HUDEP-2 (cell line): ENCODE results near the gene SUN2.

Experiments
- DNase-seq, 76 experiments: peaks; one replicate each; lab custom pipeline; 2025; ENCODE audit not compliant: unreplicated experiment in 76 of 76; lab: John Stamatoyannopoulos, UW

The SUN2 gene

DNA sequence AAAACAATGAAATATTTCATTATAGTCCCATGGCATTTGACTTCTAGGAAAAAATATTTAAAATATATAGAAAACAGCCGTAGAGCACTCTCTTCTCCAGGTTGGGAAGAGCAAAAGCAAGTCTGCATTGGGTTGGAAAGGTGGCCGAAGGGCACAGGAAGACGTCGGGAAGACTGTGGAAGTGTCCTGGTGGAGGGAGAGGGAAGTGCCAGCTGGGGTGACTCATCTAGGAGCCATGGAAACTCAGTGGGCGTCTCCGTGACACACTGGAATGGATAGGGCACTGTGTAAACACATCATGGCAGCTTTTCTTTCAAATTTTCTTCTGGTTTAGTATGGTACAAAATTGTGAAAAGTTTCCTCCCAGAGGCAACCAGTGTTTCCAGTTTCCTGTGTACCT lies 37.4 kb downstream of the SUN2 start:
- peak in 1 of 76 experiments; percentile 7 for DNase-seq

DNA sequence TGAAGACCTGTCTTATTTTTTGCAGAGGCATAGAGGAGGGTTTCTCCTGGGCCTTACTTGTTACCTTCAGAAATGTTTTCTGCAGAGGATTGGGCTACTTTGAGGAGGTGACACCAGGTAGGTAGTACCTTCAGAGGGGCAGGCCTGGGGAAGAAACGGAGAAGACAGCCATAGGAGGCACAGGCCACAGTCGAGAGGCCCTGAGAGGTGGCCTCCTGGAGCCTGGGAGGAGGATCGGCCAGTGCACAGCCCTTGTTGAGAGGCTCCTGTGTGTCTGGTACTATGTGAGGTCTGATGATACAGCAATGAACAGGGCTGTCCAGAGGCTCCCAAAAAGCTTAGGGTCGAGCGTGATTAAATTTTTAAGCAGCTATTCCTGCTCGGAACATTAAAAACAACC lies 38.6 kb downstream of the SUN2 start:
- no peak for DNase-seq

DNA sequence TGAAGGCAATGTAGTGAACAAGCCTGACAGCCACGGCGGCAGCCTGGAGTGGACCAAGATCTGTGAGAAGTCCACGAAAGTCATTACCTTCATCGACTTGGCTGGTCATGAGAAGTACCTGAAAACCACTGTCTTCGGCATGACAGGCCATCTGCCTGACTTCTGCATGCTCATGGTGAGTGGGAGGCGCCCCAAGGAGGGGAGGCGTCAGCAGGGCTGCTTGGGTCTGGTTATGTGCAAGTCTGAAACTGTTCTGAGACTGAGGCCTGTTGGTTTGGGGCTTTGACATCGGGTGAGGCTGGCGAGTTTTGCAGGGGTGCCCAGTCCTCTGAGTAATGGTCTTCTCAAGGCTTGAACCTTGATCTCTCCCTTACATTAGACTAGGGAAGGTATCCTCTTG lies 39.0 kb downstream of the SUN2 start:
- peak in 10 of 76 experiments; percentile 6 to 44 (median 24) for DNase-seq

DNA sequence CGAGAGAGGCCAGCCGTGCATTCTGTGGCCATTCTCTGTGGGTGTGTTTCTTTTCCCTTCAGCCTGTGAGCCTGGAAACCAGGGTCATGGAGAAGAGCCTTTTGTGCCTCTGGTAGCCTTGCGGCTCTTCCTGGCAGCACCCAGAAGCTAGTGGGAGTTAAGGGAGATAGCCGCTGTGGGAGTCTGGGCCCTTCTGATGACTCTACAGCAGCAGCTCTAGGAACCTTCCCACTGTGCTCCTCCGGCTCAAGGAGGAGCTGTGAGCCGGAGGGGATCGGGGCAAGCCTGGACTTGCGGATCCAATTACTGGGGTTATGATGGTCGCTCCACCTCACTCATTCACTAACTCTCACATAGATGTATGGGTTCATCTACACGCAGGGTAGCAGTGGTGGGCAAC lies 39.5 kb downstream of the SUN2 start:
- DNase-seq, result no peak

DNA sequence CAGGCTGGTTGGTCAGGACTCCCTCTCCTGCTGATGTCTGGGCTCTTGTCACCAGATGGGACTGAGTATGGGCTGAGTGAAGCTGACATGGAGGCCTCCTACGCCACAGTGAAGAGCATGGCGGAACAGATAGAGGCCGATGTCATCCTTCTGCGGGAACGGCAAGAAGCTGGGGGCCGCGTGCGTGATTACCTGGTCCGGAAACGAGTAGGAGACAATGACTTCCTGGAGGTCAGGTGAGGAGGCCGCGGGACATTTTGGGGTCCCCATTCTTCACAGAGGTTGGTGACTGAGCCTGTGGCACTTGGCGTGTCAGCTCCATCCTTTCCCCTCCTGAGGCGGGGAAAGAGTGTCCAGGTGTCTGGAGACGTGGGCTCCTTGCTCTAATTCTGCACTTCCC lies 39.9 kb downstream of the SUN2 start:
- no peak for DNase-seq

DNA sequence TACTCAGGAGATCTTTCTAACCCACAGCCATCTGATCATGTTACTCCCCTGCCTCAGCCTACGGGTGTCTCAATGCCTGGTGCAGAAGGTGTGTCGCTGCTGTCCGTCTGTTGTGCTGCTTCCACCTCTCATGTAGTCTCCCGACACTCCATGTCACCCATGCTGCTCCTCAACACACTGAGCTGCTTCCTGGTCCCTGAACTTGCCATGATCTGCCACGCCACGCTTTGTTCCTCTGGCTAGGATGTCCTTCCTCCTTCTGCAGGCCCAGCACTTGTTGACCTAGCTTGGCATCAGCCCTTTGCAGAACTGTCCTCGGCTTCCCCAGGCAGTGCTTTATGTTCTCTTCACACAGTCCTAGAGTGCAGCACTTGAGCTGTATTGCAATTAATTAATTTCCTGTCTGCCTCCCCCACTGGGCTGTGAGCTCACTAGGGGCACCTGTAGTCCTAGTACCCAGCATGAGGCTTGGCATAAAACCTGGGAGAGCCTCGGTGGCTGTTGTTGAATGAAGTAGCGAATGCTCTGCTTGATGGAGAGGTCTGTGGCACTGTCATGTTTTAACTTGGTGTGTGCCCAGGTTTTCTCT lies 40.5 kb downstream of the SUN2 start:
- DNase-seq, result peak in 7 of 76 experiments; percentile 8 to 39 (median 20)

DNA sequence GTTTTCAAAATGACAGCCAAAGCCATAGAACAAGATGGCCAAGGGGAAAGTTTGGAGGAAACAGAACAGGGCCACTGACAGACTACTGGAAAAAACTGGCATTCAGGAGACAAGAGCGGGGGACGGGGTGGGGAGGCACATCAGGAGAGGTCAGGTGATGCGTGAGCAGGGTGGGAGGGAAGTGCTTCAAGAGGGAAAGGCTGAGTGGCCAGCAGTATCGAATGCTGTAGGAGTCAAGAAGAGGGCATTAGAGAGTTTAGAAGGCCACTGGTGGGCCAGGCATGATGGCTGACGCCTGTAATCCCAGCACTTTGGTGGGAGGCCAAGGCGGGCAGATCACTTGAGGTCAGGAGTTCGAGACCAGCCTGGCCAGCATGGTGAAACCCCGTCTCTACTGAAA lies 41.9 kb downstream of the SUN2 start:
- peak in 8 of 76 experiments; percentile 12 to 52 (median 28) for DNase-seq

DNA sequence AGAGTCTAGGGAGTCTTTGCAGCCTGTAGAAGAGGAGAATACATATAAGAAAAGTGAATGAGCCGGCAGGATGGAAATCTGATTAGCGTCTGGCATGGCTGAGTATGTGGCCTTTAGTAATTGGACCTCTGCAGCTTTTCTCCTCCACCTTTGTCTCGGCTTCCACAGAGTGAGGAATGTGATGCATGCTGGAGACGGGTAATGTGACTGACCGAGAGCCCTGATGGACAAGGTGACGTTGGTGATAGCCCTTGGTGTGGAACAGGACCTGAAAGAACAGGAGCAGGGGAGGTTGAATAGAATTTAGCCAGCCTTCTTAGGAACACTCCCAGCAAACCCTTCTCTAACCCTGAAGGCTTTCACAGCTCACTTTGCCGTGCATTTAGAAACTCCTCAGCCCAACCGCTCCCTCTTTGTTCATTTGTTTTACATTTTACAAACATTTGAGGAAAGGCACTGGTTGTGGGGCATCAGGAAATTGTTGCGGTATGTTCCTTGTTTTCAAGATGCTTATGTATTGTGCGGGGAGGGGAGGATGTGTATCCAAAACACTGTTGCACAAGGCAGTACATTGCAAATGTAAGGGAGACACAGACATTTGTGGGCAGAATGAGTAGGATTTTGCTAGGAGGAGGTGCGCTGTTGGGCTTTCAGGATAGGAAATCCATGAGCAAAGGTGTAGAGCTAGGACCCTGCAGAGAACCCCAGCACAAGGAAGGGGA lies 43.2 kb downstream of the SUN2 start:
- DNase-seq, result no peak

DNA sequence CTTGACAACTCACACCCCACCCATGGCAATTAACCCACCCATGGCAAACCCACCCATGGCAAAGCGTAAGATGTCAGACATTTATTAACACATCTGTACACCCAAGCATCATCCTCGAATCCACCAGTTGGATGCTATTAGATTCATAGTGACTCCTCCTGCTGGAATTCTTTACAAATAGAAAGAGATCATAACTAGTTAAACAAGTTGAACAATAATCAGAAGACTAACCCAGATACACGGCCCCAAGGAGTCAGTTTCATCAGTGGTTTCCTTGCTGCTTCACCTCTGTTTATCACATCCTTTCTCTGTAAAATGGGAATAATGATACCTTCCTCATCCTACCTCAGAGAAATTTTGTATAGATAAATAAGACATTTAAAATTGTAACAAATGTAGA lies 44.9 kb downstream of the SUN2 start:
- no peak for DNase-seq

DNA sequence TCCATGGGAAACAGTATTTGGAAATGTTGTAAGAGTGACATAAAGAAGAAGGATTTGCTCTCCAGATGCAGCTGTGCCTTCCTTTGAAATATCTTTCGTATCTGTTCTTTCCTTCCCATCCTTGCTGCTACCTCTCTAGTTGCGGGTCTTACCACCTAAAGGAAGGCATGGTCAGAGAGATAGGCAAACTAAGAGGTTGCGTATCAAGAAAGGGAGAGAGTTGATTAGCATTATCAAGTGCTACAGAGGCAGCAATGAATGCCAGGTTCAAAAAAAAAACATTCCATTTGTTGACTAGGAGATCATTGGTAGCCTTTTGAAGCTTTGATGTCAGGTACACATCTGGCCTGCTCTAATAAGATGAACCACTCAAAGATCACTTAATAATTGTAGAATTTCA lies 45.4 kb downstream of the SUN2 start:
- DNase-seq, result peak in 40 of 76 experiments; percentile 14 to 86 (median 59)

DNA sequence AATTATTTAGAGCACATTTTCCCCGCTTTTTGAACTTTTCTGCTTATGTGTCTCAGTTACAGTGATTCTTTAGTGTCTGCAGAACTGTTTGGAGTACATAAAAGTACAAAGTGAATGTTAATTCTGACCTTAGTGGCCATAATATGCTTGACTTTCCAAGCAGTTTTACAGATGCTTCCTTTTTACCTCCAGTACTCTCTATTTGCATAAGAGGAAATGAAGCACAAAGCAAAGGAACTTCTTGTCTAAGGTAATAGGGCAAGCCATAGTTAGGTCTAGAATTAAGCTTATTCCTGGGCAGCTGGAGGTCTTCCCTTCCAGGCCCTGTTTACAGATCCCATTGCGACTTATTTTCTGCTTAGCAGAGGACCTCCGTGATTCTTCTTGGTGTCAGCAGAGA lies 46.5 kb downstream of the SUN2 start:
- no peak for DNase-seq

DNA sequence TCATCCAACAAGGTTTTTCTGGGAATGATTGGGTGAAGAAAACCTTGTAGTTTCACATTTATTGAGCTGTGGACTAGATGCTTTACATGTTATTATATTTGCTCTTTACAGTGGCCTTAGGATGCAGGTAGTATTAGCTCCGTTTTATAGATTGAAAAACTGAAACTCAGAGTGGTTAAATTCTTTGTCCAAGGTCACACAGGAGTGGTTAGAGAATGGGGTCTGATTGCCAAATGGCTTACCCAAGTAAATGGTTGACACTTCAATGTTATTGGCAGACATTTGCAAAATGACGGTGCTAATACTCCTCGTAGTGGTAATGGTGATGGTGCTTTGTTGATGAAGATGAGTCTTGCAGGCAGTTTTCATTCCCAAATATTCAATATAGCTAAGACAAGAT lies 47.8 kb downstream of the SUN2 start:
- no peak for DNase-seq

DNA sequence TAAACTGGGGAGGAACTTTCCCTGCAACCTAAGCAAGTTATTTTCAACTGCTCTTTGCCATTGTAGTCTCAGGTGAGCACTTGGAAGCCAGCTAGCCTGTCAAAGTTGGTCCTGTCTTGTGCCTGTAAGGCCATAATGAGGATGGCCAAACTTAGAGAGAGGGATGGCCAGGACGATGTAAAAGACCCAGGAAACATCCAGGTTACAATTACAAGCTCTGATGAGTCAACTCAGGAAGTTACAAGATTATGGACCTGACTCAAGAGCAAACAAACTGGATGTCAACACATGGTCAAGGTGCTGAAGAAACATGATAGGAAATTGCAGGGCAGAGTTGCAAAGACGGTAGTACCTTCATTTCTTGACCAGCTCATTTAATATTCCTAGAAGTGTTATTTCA lies 48.5 kb downstream of the SUN2 start:
- no peak for DNase-seq

DNA sequence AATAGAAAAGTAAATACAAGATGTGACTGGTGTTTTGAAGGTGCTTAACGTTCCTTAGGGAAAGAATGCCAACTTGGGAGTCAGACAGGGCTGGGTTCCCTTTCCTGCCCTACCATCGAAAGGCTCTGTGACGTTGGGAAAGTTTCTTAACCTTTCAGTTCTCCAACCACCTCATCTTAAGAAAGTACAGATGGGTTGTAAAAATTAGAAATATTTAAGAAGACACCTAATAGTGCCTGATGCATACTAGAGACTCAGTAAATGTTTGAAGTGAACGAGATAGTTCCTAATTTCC lies 49.0 kb downstream of the SUN2 start:
- no peak for DNase-seq

DNA sequence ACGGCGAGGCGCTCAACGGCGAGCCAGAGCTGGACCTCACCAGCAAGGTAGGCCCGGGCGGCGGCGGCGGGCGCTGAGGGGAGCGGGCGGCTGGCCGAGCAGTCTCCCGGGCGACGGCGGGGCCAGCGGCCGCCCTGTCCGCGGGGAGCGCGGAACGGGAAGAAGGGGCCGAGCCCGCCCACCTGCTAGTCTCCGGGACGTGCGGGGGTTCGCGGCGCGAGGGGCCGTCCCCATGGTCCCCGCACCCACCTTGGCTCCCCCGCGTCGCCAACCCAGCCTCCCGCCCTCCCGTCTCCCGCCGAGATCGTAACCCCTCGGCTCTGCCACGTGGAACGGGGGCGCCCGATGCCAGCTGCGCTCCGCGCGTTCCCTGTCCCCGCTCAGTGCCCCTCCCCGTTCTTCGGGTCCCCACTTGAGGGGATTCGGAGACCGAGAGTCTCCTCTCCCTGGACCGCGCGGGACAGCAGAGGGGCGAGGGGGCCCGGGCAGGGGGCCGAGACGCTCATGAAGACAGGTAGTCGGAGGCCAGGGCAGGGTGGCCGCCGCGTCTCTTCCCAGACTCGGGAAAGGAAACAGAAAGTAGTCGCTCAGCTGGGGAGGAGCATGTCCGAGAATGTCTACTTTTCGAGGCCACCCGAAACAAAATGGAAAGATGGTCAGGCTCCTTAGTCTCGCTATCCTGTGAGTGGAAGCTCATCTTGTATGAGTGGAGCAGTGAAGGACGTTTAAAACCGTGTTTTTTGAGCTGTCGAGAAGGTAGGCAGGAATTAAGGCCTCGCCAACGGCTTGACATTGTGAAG lies 49.5 kb downstream of the SUN2 start:
- DNase-seq, result peak in 4 of 76 experiments; percentile 18 to 41 (median 30)

DNA sequence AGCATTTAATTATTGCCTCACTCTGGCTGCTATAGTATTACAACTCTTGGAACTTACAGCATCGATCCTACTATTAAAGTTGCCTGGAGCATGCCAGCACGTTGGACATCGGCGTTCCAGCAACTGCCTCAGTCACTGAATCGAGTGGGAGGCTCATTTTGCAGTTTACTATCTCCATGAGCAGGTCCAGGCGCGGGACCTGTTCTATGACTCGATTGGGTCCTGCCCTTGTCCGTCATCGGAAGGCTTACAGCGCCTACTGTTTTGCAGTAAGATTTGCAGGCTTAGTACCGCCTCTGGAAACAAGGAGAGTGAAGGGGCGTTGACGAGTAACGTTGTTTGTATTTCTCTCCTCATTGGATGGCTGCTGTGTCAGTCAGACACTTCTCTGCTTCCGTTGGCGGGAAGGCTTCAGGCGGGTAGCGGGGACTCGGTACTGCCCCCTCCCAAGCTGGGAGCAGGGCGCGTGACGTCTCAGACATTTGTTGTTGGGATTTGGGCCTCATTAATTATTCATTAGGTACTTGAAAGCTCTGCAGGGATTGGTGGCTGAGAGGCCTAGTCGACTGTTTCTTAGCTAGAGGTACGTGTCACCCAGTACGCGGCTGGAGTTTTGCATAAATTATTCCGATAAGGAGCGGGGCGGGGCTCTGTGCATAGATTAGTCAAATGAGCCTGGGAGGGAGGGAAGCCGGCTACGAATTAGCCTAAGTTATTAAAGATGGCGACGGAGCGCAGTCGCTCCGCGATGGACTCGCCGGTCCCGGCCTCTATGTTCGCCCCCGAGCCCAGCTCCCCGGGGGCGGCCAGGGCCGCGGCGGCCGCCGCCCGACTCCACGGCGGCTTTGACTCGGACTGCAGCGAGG lies 50.3 kb downstream of the SUN2 start, which contains the start of gene GTPBP1:
Gene GTPBP1 (plus strand): TSS at position 710 of the 866 bp plus-strand sequence. CDS start 12 bp downstream, at position 722.
- peak in 75 of 76 experiments; percentile 67 to 100 (median 99) for DNase-seq

DNA sequence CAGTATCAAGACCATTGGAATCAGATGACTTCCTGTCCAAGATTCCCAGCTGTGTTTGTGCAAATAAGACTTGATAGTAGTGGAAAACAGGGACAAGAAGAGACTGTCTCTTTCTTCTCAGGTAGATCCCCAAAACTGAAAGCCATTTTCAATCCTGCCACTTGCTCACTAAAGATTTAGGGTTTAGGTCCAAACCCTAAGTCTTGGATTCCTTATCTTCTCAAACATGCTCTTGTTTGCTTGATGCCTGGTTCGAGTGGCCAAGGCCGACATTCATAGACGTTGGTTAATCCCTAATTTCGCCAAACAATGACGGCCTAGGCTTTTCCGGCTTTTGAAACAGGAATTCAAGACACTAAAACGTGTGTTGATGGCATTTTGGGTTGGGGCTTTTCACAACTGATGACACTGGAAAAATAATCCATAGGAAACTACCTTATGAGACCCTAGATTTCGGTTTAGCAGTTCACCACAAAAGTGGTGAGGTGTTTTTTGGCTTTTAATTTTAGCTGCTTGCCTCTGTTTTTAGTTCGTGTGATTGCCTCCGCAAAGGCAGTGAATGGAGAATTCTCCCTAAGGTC lies 51.1 kb downstream of the SUN2 start:
- peak in 3 of 76 experiments; percentile 14 to 42 (median 25) for DNase-seq

DNA sequence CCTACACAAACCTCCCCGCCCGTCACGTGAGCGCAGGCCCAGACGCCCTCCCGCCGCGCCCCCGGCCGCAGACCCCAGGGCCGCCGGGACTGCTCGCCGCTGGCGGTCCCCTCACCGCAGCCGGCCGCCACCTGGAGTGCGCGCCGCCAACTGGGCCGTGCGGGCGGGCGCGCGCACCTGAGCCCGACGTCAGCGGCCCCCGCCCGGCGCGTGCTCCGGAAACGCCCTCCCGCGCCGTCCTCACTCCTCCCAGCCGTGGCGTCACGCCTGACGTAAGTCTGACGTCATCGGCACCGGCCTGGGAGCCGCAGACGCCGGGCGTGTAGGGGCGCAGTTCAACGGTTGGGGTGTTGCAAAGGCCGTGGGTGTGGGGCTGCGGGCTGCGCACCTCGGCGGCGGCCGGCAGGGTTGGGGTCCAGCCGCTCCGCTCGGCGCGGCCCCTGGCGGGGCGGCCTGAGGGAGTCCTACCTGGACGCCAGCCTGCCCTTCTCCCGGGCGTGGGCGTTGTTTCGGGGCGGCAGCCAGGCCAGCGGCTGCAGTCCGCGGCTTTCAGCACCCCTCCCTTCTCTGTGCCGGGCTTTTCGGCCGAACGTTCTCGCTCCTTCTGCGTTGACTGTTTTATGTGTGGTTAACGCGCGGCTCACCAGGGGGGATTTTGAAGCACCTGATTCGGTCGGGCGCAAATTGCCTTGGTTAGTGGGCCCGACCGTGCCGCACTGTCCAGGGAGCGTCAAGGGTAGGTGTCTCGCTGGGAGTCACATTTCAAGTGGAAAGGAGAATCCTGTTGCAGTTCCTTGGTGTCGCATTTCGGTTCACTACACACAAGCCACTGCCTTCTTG lies 54.8 kb downstream of the SUN2 start, which contains the start of gene JOSD1:
Gene JOSD1 (minus strand): TSS at position 155 of the 840 bp plus-strand sequence. CDS start 956 bp downstream, outside the sequence.
- DNase-seq, result peak in 74 of 76 experiments; percentile 61 to 96 (median 88)

DNA sequence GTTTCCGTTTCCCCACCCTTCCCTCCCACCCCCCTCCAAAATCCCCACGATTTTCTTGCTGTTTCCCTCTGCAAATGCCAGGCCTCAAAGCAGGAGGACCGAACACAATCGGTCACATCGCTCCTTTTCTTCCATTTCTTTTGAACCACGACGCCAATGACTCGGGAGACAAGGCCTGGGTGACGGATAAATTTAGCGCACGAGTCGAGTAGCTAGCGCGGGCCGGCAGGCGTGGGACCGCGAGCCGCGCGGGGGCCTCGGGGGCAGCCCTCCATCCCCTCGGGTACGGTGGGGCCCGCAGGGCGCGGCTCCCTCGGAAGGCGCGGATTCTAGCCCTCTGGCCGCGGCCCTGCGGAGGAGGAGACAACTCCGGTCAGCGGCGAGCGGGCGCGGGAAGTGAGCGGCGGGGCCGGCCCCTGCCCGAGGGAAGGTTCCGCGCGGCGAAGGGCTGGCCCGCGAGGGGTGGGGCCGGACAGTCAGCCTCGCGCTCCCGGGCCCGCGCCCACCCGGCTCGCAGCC lies 55.5 kb downstream of the SUN2 start:
- peak in 24 of 76 experiments; percentile 29 to 69 (median 58) for DNase-seq
